Measurements from ENCODE around the gene PCK2. TPM values are rescaled to one million over a fixed set of nuclear protein-coding genes. Genes with fewer than 3 reads are reported as not detected.

The PCK2 gene
- total and polyA plus RNA-seq, 2 of the 13 experiments (the other 11 are each of a cell fraction or from before 2014, with no cell fraction given) = 129 to 272 TPM

- TF ChIP-seq, protein P1, sequence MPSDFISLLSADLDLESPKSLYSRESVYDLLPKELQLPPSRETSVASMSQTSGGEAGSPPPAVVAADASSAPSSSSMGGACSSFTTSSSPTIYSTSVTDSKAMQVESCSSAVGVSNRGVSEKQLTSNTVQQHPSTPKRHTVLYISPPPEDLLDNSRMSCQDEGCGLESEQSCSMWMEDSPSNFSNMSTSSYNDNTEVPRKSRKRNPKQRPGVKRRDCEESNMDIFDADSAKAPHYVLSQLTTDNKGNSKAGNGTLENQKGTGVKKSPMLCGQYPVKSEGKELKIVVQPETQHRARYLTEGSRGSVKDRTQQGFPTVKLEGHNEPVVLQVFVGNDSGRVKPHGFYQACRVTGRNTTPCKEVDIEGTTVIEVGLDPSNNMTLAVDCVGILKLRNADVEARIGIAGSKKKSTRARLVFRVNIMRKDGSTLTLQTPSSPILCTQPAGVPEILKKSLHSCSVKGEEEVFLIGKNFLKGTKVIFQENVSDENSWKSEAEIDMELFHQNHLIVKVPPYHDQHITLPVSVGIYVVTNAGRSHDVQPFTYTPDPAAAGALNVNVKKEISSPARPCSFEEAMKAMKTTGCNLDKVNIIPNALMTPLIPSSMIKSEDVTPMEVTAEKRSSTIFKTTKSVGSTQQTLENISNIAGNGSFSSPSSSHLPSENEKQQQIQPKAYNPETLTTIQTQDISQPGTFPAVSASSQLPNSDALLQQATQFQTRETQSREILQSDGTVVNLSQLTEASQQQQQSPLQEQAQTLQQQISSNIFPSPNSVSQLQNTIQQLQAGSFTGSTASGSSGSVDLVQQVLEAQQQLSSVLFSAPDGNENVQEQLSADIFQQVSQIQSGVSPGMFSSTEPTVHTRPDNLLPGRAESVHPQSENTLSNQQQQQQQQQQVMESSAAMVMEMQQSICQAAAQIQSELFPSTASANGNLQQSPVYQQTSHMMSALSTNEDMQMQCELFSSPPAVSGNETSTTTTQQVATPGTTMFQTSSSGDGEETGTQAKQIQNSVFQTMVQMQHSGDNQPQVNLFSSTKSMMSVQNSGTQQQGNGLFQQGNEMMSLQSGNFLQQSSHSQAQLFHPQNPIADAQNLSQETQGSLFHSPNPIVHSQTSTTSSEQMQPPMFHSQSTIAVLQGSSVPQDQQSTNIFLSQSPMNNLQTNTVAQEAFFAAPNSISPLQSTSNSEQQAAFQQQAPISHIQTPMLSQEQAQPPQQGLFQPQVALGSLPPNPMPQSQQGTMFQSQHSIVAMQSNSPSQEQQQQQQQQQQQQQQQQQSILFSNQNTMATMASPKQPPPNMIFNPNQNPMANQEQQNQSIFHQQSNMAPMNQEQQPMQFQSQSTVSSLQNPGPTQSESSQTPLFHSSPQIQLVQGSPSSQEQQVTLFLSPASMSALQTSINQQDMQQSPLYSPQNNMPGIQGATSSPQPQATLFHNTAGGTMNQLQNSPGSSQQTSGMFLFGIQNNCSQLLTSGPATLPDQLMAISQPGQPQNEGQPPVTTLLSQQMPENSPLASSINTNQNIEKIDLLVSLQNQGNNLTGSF (CRISPR knock-in tag; IDR thresholded peaks at IDR 0.05) = no peak; the same call in 1 of the 2 replicates
- TF ChIP-seq ZNF326 (CRISPR knock-in tag; IDR thresholded peaks at IDR 0.05; ENCODE audit: borderline replicate concordance) (no peak; the same call in 1 of the 2 replicates), WIZ (CRISPR knock-in tag; IDR thresholded peaks at IDR 0.05) (no peak), HMGA1 (CRISPR knock-in tag; conservative IDR thresholded peaks at IDR 0.05) (no peak), ZNF333 (CRISPR knock-in tag; IDR thresholded peaks at IDR 0.05; ENCODE audit: borderline replicate concordance) (peak; percentile 87; the same call in 1 of the 2 replicates), ARHGAP35 (CRISPR knock-in tag; IDR thresholded peaks at IDR 0.05; ENCODE audit: borderline replicate concordance) (peak; percentile 94), ZNF615 (CRISPR knock-in tag; IDR thresholded peaks at IDR 0.05; ENCODE audit: borderline replicate concordance) (no peak), RFXAP (CRISPR knock-in tag; IDR thresholded peaks at IDR 0.05; ENCODE audit: borderline replicate concordance) (peak; percentile 55; the same call in 1 of the 2 replicates), DDIT3 (CRISPR knock-in tag; IDR thresholded peaks at IDR 0.05) (no peak), MXD4 (CRISPR knock-in tag; IDR thresholded peaks at IDR 0.05) (peak; percentile 96), ZBTB43 (CRISPR knock-in tag; conservative IDR thresholded peaks at IDR 0.05) (no peak; the same call in 1 of the 2 replicates), PCBP1 (IDR thresholded peaks at IDR 0.05; ENCODE audit: borderline replicate concordance, low read depth, low read length) (no peak), ZNF496 (CRISPR knock-in tag; IDR thresholded peaks at IDR 0.05; ENCODE audit: insufficient replicate concordance) (no peak), NFYB (CRISPR knock-in tag; IDR thresholded peaks at IDR 0.05) (peak; percentile 91), ATF7-NPFF (CRISPR knock-in tag; IDR thresholded peaks at IDR 0.05; ENCODE audit: low read depth) (peak; percentile 11; the same call in 1 of the 2 replicates), ZNF766 (CRISPR knock-in tag; IDR thresholded peaks at IDR 0.05; ENCODE audit: borderline replicate concordance) (no peak), KLF11 (CRISPR knock-in tag; IDR thresholded peaks at IDR 0.05) (no peak), ZNF446 (CRISPR knock-in tag; IDR thresholded peaks at IDR 0.05) (no peak), ZNF3 (CRISPR knock-in tag; IDR thresholded peaks at IDR 0.05) (0 out of 2 replicates have a peak, but pooled peaks have one; percentile 64), MTA1 (CRISPR knock-in tag; IDR thresholded peaks at IDR 0.05; ENCODE audit: borderline replicate concordance) (peak; percentile 52; the same call in 1 of the 2 replicates), ZNF557 (CRISPR knock-in tag; IDR thresholded peaks at IDR 0.05) (0 out of 2 replicates have a peak, but pooled peaks have one; percentile 57), ZNF737 (CRISPR knock-in tag; IDR thresholded peaks at IDR 0.05; ENCODE audit: borderline replicate concordance) (no peak), HOXA3 (CRISPR knock-in tag; IDR thresholded peaks at IDR 0.05) (peak; percentile 41; the same call in 1 of the 2 replicates), NFE2 (CRISPR knock-in tag; IDR thresholded peaks at IDR 0.05) (no peak)
These were observed 53.1 kb downstream of the PCK2 start, which contains the start of gene RNF31 (continued) for GRCh38 chr14:24146978-24147760.
